HG02840 (cell line): Measurements from ENCODE around the gene CAPN2.

Experiments used
- ATAC-seq: cut with Tn5 transposase; IDR thresholded peaks from one replicate; pipeline ENCODE4 v1.9.1; 2021; ENCODE audit warnings: mild to moderate bottlenecking, moderate library complexity, moderate number of reproducible peaks; ENCODE audit not compliant: unreplicated experiment, low FRiP score

Gene CAPN2

GRCh38 chr1:223819730-223820514 lies 107.6 kb downstream of the CAPN2 start:
- ATAC-seq: no peak

GRCh38 chr1:223820515-223820858 lies 108.1 kb downstream of the CAPN2 start:
- ATAC-seq: no peak

DNA sequence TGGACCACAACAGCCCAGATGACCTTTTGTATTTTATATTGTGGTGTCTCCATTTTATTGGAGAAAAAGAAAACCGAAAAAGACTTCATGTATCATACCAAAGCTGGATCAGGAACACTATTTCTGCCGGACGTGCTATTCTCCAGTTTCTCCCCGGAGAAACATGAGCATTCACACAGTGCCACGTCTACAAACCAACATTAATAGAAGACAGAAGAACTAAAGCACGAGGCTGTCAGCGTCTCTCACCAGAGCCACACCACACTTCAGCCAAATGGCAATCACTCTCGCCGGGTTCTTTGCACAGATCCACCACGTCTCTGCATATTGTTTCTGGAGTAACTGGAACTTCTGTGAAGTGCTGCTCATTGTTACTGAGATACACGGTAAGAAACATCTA lies 108.6 kb downstream of the CAPN2 start:
- no peak for ATAC-seq

DNA sequence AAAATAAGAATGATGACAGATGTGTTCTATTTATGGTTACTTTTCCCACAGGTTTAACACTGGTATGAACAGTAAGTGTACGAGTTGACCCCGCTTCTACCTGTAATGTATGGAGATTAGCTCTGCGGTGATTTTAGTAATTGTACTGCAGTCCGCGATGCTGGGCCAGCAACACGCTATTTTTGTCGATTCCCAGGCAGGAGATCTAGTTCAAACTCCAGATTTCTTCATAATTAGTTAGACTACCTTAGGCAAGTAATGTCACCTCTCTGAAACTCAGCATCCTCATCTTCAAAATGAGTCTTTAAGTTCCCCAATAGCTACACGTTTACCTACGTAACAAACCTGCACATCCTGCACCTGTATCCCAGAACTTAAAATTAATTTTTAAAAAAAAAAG lies 111.9 kb downstream of the CAPN2 start:
- no peak for ATAC-seq

- ATAC-seq: no peak
These were observed 112.4 kb downstream of the CAPN2 start for GRCh38 chr1:223824712-223825111.
